Skin of body (tissue), 2 donors: ENCODE data around the gene NPLOC4. TPM values are rescaled to one million over a fixed set of nuclear protein-coding genes. Genes with fewer than 3 reads are reported as not detected.
A peak's percentile ranks its signal among the peaks of the same experiment; 100 is the strongest.

Experiments
- DNase-seq: peaks from one replicate; lab custom pipeline; 2025; lab: John Stamatoyannopoulos, UW
- total RNA-seq: library from RNA; depleted of rRNA; stranded (reverse); fragments of >200 nt; gene quantifications from one replicate; pipeline ENCODE4 v1.2.3, GENCODE V29; 2014

Gene NPLOC4
- total RNA-seq, 1 donor from 2014 or later, result 35.4 TPM

- no peak for DNase-seq
These were observed 116.7 kb downstream of the NPLOC4 start for GRCh38 chr17:81520021-81520901.

- no peak for DNase-seq
These were observed 117.5 kb downstream of the NPLOC4 start for GRCh38 chr17:81519284-81520020.

- no peak for DNase-seq
These were observed 118.1 kb downstream of the NPLOC4 start for GRCh38 chr17:81518785-81519283.

- DNase-seq, result no peak
These were observed 118.7 kb downstream of the NPLOC4 start for GRCh38 chr17:81518113-81518784.

GRCh38 chr17:81517339-81518112, 119.4 kb downstream of the NPLOC4 start:
- no peak for DNase-seq

- DNase-seq, result no peak
These were observed 119.9 kb downstream of the NPLOC4 start for GRCh38 chr17:81517009-81517338.

GRCh38 chr17:81516439-81516838, 120.5 kb downstream of the NPLOC4 start:
- no peak for DNase-seq

- DNase-seq, result no peak
These were observed 121.3 kb downstream of the NPLOC4 start for GRCh38 chr17:81515530-81516041.

- DNase-seq, result peak; percentile 44
These were observed 122.0 kb downstream of the NPLOC4 start for GRCh38 chr17:81514739-81515529.

GRCh38 chr17:81514489-81514738, 122.5 kb downstream of the NPLOC4 start:
- no peak for DNase-seq

GRCh38 chr17:81513753-81514488, 123.0 kb downstream of the NPLOC4 start:
- no peak for DNase-seq

- DNase-seq, result no peak
These were observed 123.5 kb downstream of the NPLOC4 start for GRCh38 chr17:81513372-81513752.

GRCh38 chr17:81512562-81513371, 124.1 kb downstream of the NPLOC4 start, which contains the start of gene ACTG1:
TSS of gene ACTG1 (minus strand) at chr17:81512799. CDS start at chr17:81512354, 445 bp downstream.
- DNase-seq, result peak; percentile 89

GRCh38 chr17:81511804-81512561, 124.9 kb downstream of the NPLOC4 start:
- no peak for DNase-seq

GRCh38 chr17:81511554-81511803, 125.4 kb downstream of the NPLOC4 start:
- no peak for DNase-seq

GRCh38 chr17:81510785-81511553, 125.9 kb downstream of the NPLOC4 start:
- DNase-seq, result no peak

GRCh38 chr17:81509972-81510784, 126.7 kb downstream of the NPLOC4 start:
- DNase-seq, result no peak
